Fibroblast of skin of right quadriceps (primary cell): Measurements from ENCODE around the gene TRERF1.

Experiments
- DNase-seq: peaks from one replicate; pipeline ENCODE4 v3.0.0-alpha.2; 2013

Gene TRERF1

DNA sequence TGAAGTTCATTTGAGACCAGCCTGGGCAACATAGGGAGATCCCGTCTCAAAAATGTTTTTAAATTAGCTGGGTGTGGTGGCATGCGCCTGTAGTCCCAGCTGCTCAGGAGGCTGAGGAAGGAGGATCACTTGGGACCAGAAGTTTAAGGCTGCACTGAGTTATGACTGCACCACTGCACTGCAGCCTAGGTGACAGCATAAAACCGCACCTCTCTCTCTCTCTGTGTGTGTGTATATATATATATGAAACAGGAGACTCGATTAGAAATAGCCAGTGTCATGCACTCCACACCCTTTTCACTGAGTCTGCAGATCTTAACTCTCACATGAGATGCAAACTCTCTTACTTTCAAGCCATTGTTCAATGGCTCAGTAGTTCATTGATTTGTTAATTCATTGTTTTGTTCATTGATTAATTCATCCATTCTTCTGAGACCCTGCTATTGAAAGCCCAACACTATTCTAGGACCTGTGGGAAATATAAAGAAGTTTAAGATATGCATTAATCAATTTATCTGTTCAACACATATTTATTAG lies 181.7 kb downstream of the TRERF1 start:
- no peak for DNase-seq

DNA sequence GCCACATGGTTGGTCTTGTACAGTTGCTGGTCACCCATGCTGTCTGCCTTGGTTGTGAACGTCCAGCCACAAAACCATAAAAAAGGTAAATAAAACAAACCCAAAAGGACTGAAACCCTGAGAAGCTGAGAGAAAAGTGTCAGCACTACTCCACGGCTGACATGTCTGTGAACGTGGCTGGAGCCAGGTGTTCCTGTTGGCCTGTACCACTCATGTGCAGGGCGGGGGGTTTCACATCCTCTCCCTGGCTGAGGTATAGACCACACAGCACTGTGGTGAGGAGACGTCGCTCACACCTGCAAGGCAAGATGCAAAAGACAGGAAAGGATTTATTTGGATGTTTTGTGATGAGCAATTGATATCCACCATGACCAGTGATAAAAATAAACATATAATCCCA lies 182.2 kb downstream of the TRERF1 start:
- no peak for DNase-seq

DNA sequence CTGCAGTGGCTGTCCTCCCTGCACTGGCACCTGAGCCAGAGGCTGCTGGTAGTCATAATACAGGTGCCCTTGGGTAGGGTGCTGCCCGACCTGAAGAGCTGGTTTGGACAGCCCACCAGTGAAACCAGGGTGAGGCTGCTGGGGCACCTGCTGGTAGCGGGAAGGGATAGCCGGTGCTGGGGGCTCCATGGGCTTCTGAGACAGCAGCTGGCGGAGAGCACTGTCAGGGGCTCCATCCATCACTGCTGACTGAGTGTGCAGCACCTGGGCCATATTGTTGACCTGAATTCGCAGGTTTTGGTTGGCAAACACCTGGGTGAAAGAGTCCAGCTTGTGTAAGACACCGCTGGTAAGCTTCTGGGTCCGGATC lies 182.9 kb downstream of the TRERF1 start:
- DNase-seq, result no peak

DNA sequence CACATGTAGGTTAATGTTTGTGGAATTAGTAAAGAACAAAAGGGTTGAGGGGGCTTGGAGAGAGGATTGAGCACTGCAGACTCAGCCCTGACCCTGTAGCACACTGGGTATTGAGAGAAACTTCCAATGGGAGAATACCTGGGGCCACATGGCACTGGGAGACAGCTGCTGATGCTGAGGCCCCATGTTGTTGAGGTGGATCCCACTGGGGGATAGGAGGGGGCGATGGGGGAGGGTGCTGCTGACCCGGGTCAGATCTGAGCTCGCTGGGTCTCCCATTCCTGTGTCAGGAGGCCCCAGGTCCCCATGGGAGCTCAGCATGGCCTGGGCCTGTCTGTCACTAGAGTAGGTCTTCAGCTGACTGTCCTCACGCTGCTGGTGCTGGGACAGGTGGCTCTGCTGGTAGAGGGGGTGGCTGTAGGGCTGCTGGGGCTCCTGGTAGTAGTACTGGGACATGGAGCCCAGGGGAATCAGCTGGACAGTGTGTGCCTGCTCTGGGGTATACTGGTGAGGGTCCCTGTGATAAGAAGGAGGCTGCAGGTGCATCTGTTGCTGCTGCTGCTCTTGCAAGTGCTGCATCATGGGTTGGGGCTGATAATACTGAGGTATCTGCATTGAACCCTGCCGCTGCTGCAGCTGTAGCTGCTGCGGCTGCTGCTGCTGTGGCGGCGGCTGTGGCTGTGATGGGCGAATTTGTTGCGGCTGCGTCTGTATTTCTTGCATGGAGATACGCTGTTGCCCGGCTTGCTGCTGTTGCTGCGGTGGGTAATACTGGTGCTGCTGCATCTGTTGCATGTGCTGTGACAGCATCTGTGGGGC lies 183.5 kb downstream of the TRERF1 start:
- DNase-seq, result no peak

DNA sequence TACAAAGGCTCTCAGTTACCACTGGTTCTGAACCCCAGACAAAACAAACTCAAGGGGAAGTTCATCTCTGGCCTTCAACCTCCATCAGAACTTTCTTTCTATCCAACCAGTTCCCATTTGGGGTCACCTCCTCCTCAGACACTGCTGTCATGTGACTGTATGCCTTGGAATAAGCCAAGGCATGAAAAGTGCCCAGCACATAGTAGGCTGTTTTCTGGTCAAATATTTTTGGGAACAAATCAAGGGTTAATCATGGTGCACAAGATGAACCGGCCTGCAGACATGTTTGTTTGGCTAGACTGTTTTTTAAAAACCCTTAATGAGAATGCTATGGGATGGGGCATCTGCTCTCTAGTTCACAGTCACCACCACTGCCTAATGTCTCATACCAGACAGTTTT lies 185.2 kb downstream of the TRERF1 start:
- no peak for DNase-seq

GRCh38 chr6:42264852-42265390 lies 186.8 kb downstream of the TRERF1 start:
- DNase-seq, result no peak

GRCh38 chr6:42264162-42264851 lies 187.4 kb downstream of the TRERF1 start:
- DNase-seq, result no peak

DNA sequence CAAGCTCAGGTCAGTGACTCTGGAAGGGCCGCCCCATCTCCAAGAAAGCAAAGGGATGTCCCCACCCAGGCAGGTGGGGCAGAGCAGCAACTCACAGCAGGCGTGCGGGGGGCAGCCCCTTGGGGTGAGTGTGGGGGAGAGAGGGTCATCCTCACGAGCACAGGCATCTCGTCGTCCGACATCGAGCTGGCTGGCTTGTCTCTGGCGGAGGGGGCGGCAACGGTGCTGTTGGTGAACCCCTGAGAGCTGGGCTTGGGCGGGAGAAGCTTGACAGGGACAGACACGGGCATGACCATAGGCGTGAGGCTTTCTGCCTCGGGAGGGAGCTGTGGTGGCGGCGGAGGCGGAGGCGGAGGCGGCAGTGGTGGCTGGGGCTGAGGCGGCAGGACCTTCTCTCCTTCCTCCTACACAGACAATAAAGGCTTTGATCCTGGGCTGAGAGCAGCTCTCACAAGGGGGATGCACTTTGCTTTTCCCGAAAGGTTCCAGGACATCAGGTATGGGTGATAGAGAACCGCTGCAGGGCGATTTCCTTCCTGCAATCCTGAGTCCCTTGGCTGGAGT lies 188.5 kb downstream of the TRERF1 start:
- no peak for DNase-seq

- peak; percentile 21 for DNase-seq
Measured at GRCh38 chr6:42260972-42261371, 190.8 kb downstream of the TRERF1 start.

- no peak for DNase-seq
Measured at GRCh38 chr6:42260396-42260888, 191.3 kb downstream of the TRERF1 start.

- peak; percentile 77 for DNase-seq
Measured at GRCh38 chr6:42259841-42260395, 191.8 kb downstream of the TRERF1 start.

DNA sequence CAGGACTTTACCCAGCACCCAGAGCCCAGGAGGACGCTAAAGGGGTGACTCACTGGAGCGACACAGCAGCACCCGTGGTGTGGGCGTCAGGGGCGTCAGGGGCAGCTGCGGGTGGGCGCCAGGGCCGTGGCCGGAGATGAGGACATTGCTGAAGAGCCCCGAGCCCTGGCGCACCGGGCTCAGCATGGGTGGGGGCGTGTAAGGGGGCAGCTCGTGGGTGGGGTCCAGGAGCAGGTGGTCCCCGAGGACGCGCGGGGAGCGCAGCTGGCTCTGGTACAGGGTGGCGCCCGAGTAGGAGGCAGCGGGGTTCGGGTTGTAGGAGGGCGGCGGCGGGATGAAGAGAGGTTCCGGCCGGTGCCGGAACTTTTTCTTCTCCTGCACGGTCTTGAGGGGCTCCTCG lies 192.4 kb downstream of the TRERF1 start:
- DNase-seq, result no peak

DNA sequence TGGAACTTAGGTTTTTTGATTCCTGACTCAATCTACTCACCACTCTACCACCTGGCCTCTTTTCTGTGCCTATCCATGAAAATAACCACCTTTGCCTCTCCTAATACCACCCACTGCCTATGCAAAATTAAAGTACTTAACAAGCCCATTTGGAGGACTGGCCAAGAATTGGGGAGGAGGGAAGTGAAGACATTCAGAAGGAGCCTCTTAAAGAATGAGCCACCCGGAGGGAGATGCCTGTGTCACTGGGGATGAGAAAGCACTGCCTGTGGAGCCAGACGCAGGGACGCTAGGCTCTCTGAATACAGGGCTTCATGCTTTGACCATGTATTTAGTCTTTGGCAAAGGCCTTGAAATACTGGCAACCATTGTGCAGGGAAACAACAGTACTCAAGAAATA lies 194.1 kb downstream of the TRERF1 start:
- no peak for DNase-seq

- DNase-seq, result no peak
Measured at GRCh38 chr6:42257063-42257462, 194.7 kb downstream of the TRERF1 start.

DNA sequence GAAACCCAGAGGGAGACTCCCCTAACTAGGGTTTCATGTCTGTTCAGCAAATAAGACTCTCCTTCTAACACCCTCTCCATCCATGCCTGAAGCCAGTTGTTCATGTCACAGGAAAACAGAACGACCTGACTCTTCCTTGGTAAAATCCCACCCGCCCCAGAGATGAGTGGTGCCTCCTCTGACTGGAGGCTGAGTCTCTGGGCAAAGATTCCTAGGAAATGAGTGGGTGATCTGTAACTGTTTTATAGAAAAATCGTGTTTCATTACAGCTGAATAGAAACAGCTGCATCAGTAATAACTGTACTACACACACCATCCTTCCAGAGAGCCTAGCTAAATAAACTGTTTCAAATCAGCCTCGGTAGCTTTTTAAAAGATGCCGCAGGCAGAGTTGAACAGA lies 196.7 kb downstream of the TRERF1 start:
- DNase-seq, result peak; percentile 48

DNA sequence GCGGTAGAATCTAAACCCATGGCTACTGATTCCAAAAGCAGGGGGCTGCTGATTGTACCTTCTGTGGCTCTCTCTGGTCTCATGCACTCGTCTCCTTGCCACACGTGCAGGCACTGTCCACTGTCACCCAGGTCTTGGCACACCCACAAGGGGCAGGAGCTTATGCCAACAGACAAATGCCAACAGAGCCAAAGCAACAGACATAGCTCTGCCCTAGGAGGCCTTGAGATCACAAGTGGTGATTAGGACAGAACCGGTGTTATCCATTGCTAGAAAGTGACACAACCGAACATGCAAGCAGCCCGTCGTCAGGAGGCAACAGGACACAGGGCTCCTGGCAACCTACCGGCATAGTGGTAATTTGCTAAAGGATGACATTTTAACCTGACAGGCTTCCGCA lies 197.2 kb downstream of the TRERF1 start:
- no peak for DNase-seq

GRCh38 chr6:42251911-42252637 lies 199.7 kb downstream of the TRERF1 start:
- DNase-seq, result peak; percentile 43

DNA sequence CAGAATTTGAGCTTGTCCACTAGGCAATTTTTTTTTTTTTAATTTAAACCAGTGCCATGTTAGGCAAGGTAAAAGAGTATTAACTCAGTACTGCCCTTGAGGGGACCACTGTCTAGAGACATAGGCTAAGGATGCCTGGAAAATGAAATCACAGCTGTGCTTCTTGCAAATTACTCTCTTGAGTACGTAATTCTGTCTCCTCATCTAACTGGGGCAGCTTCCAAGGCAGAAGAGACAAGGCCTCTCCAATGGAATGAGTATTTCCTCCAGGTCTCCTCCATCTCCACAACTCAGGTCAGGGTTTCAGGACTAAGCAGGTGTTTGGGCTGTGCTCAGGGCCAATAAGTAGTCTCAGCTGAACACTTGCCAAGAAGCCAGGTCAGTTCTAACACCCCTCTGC lies 200.2 kb downstream of the TRERF1 start:
- DNase-seq, result peak; percentile 42

GRCh38 chr6:42250274-42250931 lies 201.3 kb downstream of the TRERF1 start:
- DNase-seq, result no peak

- peak; percentile 42 for DNase-seq
Measured at GRCh38 chr6:42249279-42249678, 202.4 kb downstream of the TRERF1 start.

DNA sequence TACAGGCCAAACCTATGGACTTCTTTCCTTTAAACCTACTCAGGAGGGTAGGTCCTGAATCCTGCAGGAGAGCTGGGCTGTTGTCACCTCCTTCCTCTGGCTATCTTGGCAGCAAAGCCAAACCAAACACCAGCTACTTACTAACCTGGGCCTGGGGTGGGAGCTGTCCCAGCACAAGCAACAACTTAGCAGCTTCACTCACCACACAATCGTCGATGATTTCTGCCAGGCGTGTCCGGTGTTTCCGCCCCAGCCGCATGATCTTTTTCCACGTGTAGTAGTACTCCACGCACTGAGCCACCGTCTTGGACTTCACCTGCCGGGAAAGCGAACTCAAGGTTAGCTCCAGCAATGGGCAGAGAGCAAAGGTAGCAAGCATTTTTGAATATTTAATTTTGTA lies 208.7 kb downstream of the TRERF1 start:
- DNase-seq, result no peak

DNA sequence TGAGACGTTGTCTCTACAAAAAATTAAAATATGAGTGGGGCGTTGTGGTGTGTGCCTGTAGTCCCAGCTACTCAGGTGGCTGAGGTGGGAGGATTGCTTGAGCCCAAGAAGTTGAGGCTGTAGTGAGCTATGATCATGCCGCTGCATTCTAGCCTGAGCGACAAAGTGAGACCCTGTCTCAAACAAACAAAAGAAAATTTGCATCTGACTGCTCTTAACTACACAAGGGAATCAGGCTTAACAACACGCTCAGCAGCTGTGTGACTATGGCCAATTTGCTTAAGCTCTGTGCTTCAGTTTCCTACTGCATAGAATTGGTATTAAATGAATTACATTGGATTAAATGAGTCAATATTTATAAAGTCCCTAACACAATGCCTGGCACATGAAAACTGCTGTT lies 209.8 kb downstream of the TRERF1 start:
- DNase-seq, result no peak
